HepG2 (cell line): ENCODE results near the gene TGFBR1. TPM values are rescaled to one million over a fixed set of nuclear protein-coding genes. Genes with fewer than 3 reads are reported as not detected.

Experiments
- ATAC-seq: fragments of 200-7000 bp; cut with Tn5 transposase; 3 replicates; pipeline ENCODE4 v1.9.1; 2020; ENCODE audit warnings: mild to moderate bottlenecking, moderate library complexity
- BruUV-seq: library from RNA; stranded (reverse); fragments of 400-500 nt; replicated peaks from 2 replicates; lab custom pipeline; 2021; lab: Mats Ljungman, UMichigan
- CTCF ChIA-PET: fragments of 300-600 bp; formaldehyde crosslinking; extraction: SDS; loops from one replicate; lab custom pipeline; 2021; ENCODE audit warnings: low total read pairs, inconsistent platforms, low intra/inter-chr PET ratio; lab: Yijun Ruan, JAX
- POLR2A ChIA-PET: fragments of 350-600 bp; sonication (Branson Sonifier 250); formaldehyde crosslinking; loops from one replicate; lab custom pipeline; 2020; ENCODE audit warnings: antibody characterized with exemption, inconsistent platforms; lab: Yijun Ruan, JAX
- DNase-seq: peaks from one replicate; pipeline ENCODE4 v3.0.0-alpha.2; 2015; ENCODE audit warnings: low spot score
- FAIRE-seq: peaks from 3 replicates; lab custom pipeline; 2011; peaks lifted over from hg19 to GRCh38; lab: Jason Lieb, UNC
- H2AFZ ChIP-seq: one replicate; pipeline ENCODE4 v1.6.1; 2011; ENCODE audit warnings: low read length, inconsistent platforms
- H3K27ac ChIP-seq: fragments of 300-600 bp; 3 replicates; pipeline ENCODE4 v1.8.0; 2011; ENCODE audit warnings: mixed run types, mild to moderate bottlenecking, mixed read lengths, low read length, inconsistent platforms; ENCODE audit not compliant: insufficient read depth; ENCODE audit errors: extremely low read length
- H3K27me3 ChIP-seq, 2 experiments: fragments of 200-600 bp in 1 of 2; 2 replicates in 1 of 2; 3 replicates in 1 of 2; pipeline versions ENCODE4 v1.6.0 to v1.8.0; 2011; ENCODE audit warnings: low read length in 2 of 2, mild to moderate bottlenecking in 2 of 2, moderate library complexity in 2 of 2, inconsistent platforms in 1 of 2; ENCODE audit not compliant: insufficient read depth in 2 of 2, control insufficient read depth in 1 of 2
- H3K36me3 ChIP-seq, 2 experiments: fragments of 200-600 bp in 1 of 2; replicated peaks in 1 of 2; 2 replicates in 1 of 2; 3 replicates in 1 of 2; pipeline versions ENCODE4 v1.5.1 to v1.8.0; 2011; ENCODE audit warnings: low read length in 2 of 2, inconsistent platforms in 1 of 2; ENCODE audit not compliant: insufficient read depth in 2 of 2, control insufficient read depth in 1 of 2
- H3K4me1 ChIP-seq: 2 replicates; pipeline ENCODE4 v1.5.1; 2012; ENCODE audit warnings: low read length, inconsistent platforms; ENCODE audit not compliant: insufficient read depth
- H3K4me2 ChIP-seq: 2 replicates; pipeline ENCODE4 v1.6.0; 2011; ENCODE audit warnings: low read depth, low read length, inconsistent platforms
- H3K4me3 ChIP-seq, 3 experiments: fragments of 200-600 bp in 1 of 3; sonication (generic), shearing (Covaris generic) in 1 of 3; replicated peaks in 1 of 3; 2 replicates each; pipeline ENCODE4 v1.5.1; 2011 to 2016; ENCODE audit warnings: low read length in 3 of 3, inconsistent platforms in 2 of 3, low read depth in 2 of 3, mild to moderate bottlenecking in 2 of 3, control low read depth in 1 of 3, mixed read lengths in 1 of 3; ENCODE audit not compliant: insufficient read depth in 1 of 3
- H3K79me2 ChIP-seq: one replicate; pipeline ENCODE4 v1.6.1; 2011; ENCODE audit warnings: low read length, inconsistent platforms; ENCODE audit not compliant: insufficient read depth
- H3K9ac ChIP-seq: 2 replicates; pipeline ENCODE4 v1.6.0; 2011; ENCODE audit warnings: mild to moderate bottlenecking, low read depth, low read length, inconsistent platforms; ENCODE audit not compliant: insufficient read depth
- H3K9me3 ChIP-seq: 2 replicates; pipeline ENCODE4 v1.5.1; 2012; ENCODE audit warnings: mild to moderate bottlenecking, low read length
- H4K20me1 ChIP-seq: 2 replicates; pipeline ENCODE4 v1.6.0; 2011; ENCODE audit warnings: inconsistent platforms, mild to moderate bottlenecking, low read length, moderate library complexity; ENCODE audit not compliant: insufficient read depth
- AGO1 ChIP-seq: fragments of 200-400 bp; formaldehyde crosslinking; IDR thresholded peaks from 2 replicates; pipeline ENCODE4 v1.6.1; 2017; ENCODE audit warnings: mild to moderate bottlenecking, low read depth, low read length, moderate library complexity; ENCODE audit not compliant: poor library complexity, severe bottlenecking
- FOXC1 ChIP-seq: sonication (generic); formaldehyde crosslinking; IDR thresholded peaks from 2 replicates; pipeline ENCODE4 v1.8.0; 2022; ENCODE audit warnings: mild to moderate bottlenecking, missing genetic modification reagents, borderline replicate concordance
- GZF1 ChIP-seq: sonication (generic); formaldehyde crosslinking; IDR thresholded peaks from 2 replicates; pipeline ENCODE4 v1.5.1; 2020; ENCODE audit warnings: mild to moderate bottlenecking, missing genetic modification reagents
- HNF4G ChIP-seq, 2 experiments: sonication (generic) in 1 of 2; formaldehyde crosslinking in 1 of 2; IDR thresholded peaks; 2 replicates each; pipeline versions ENCODE4 v1.4.0 to v1.6.1; 2011 to 2020; ENCODE audit warnings: borderline replicate concordance in 2 of 2, low read depth in 2 of 2, mild to moderate bottlenecking in 2 of 2, low read length in 1 of 2, missing genetic modification reagents in 1 of 2, moderate library complexity in 1 of 2
- JDP2 ChIP-seq: sonication (generic); formaldehyde crosslinking; IDR thresholded peaks from 2 replicates; pipeline ENCODE4 v1.8.1; 2022; ENCODE audit warnings: missing genetic modification reagents, borderline replicate concordance
- JUN ChIP-seq: sonication (generic); formaldehyde crosslinking; IDR thresholded peaks from 2 replicates; pipeline ENCODE4 v1.4.0; 2020; ENCODE audit warnings: mild to moderate bottlenecking, missing genetic modification reagents
- KLF11 ChIP-seq: IDR thresholded peaks from 2 replicates; pipeline ENCODE4 v1.6.1; 2016; ENCODE audit warnings: missing compliant biosample characterization
- MATR3 ChIP-seq: sonication (generic); formaldehyde crosslinking; IDR thresholded peaks from 2 replicates; pipeline ENCODE4 v1.4.0; 2020; ENCODE audit warnings: missing genetic modification reagents
- NFKB2 ChIP-seq: sonication (generic); formaldehyde crosslinking; IDR thresholded peaks from 2 replicates; pipeline ENCODE4 v1.4.0; 2020; ENCODE audit warnings: missing genetic modification reagents, borderline replicate concordance
- RFXAP ChIP-seq: sonication (generic); formaldehyde crosslinking; IDR thresholded peaks from 2 replicates; pipeline ENCODE4 v1.4.0; 2020; ENCODE audit warnings: missing genetic modification reagents, borderline replicate concordance
- ZBTB37 ChIP-seq: sonication (generic); formaldehyde crosslinking; IDR thresholded peaks from 2 replicates; pipeline ENCODE4 v1.4.0; 2020; ENCODE audit warnings: mild to moderate bottlenecking, missing genetic modification reagents
- ZBTB8A ChIP-seq: sonication (generic); formaldehyde crosslinking; IDR thresholded peaks from 2 replicates; pipeline ENCODE4 v1.4.0; 2020; ENCODE audit warnings: mild to moderate bottlenecking, low read depth, missing genetic modification reagents, borderline replicate concordance
- ZFP62 ChIP-seq: sonication (generic); formaldehyde crosslinking; IDR thresholded peaks from 2 replicates; pipeline ENCODE4 v1.4.0; 2020; ENCODE audit warnings: missing genetic modification reagents
- ZNF547 ChIP-seq: sonication (generic); formaldehyde crosslinking; IDR thresholded peaks from 2 replicates; pipeline ENCODE4 v1.5.1; 2020; ENCODE audit warnings: mild to moderate bottlenecking, missing genetic modification reagents
- ZNF740 ChIP-seq: sonication (generic); formaldehyde crosslinking; IDR thresholded peaks from 2 replicates; pipeline ENCODE4 v1.4.0; 2020; ENCODE audit warnings: missing genetic modification reagents
- WGBS: methylation state at CpG from one replicate; pipeline ENCODE4 v1.1.6; 2017; ENCODE audit warnings: low lambda C conversion rate; 5-methylcytosine and 5-hydroxymethylcytosine counted together
- in situ Hi-C: cut with HindIII; loops from 2 replicates; pipeline ENCODE4 v1.10.0; 2017; ENCODE audit warnings: low pct_unique_long_range_greater_than_20kb; ENCODE audit not compliant: extremely low pct_ligation_motif_present
- intact Hi-C: fragments of 100-400 bp; cut with micrococcal nuclease; formaldehyde crosslinking; loops from one replicate; pipeline ENCODE4 v1.10.0; 2022; ENCODE audit not compliant: unreplicated experiment
- polyA plus RNA-seq, 8 experiments: library from polyadenylated mRNA; depleted of rRNA in 3 of 8; stranded (reverse) in 7 of 8; unstranded in 1 of 8; fragments of >200 nt; fragmentation: Illumina TruSeq in 4 of 8; extraction: Trizol in 4 of 8; gene quantifications; 2 replicates each; pipeline versions ENCODE4 v1.2.1 to v1.2.3, GENCODE V29; 2011 to 2016; ENCODE audit warnings: low read depth in 4 of 8, missing spikeins in 1 of 8, mixed read lengths in 1 of 8; ENCODE audit not compliant: insufficient read depth in 1 of 8
- total RNA-seq, 5 experiments: library from RNA; depleted of rRNA; stranded (reverse); fragments of >200 nt; fragmentation: Illumina TruSeq; extraction: Trizol; gene quantifications; 2 replicates each; pipeline ENCODE4 v1.2.3, GENCODE V29; 2016; ENCODE audit warnings: low read depth in 1 of 5

TGFBR1 gene
- total and polyA plus RNA-seq, 2 of the 13 experiments (the other 11 are each of a cell fraction or from before 2014, with no cell fraction given): 16.8 to 23.9 TPM

GRCh38 chr9:99133145-99133544 is 28.2 kb downstream of the TGFBR1 start:
- ATAC-seq: no peak
- WGBS: 92% methylated on average over 2 of the region's 2 CpGs
- ChIA-PET POLR2A (no interaction called here), CTCF (no interaction called here)
- Histone ChIP-seq H3K4me3 (no peak overlapping the region), H3K27ac (no peak overlapping the region), H3K9me3 (no peaks in the 10 kb centered on the region), H3K9ac (no peak overlapping the region), H3K36me3 (peaks cover 2 to 3% of the 10 kb centered on the region in 2 experiments; a peak in 2 of 5 replicates), H3K27me3 (no peaks in the 10 kb centered on the region), H4K20me1 (no peaks in the 10 kb centered on the region), H3K79me2 (no peaks in the 10 kb centered on the region), H3K4me2 (no peak overlapping the region), H2AFZ (no peak overlapping the region), H3K4me1 (no peaks in the 10 kb centered on the region)
- no TSS peak for BruUV-seq
- intact Hi-C loops: no loop called here
- DNase-seq: no peak
- no peak for FAIRE-seq
- in situ Hi-C loops: loop anchor here (5.0 kb wide), 1 partner anchor 286 kb away; no protein-coding TSS in a partner anchor
- TF ChIP-seq FOXC1 (CRISPR knock-in tag): no peak
- no peak for TF ChIP-seq RFXAP
- no peak for TF ChIP-seq JUN (CRISPR knock-in tag)
- no peak for TF ChIP-seq ZBTB8A
- TF ChIP-seq AGO1: no peak
- no peak for TF ChIP-seq ZNF740
- TF ChIP-seq GZF1 (CRISPR knock-in tag): no peak
- no peak for TF ChIP-seq ZBTB37 (CRISPR knock-in tag)
- no peak for TF ChIP-seq HNF4G (IDR thresholded peaks at IDR 0.05; ENCODE audit: borderline replicate concordance, low read depth, low read length)
- TF ChIP-seq HNF4G (CRISPR knock-in tag; IDR thresholded peaks at IDR 0.05; ENCODE audit: borderline replicate concordance, low read depth): no peak
- TF ChIP-seq NFKB2 (CRISPR knock-in tag): no peak
- TF ChIP-seq ZNF547 (CRISPR knock-in tag): no peak
- no peak for TF ChIP-seq MATR3 (CRISPR knock-in tag)
- no peak for TF ChIP-seq KLF11
- TF ChIP-seq JDP2 (CRISPR knock-in tag): no peak
- no peak for TF ChIP-seq ZFP62
